ENCODE results near the gene ZNF45.

DNA sequence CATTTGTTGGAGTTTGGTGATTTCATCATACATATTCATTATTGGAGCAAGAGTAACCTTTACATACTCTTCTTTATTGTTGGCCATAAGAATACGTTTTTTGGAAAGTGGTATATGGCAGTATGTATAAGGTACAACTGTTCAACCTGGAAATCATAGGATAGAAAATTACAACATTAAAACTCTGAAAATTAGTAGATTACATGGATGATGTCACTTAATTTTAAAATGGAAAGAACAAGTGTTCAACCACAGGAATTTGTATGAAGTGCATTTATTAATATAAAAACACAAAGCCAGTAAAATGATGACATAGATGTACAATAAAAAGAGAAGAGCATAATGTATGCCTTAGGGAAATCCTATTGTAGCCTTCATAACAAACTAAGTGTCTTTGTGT, 41.6 kb upstream of the ZNF45 start:
- TF ChIP-seq, protein P1, sequence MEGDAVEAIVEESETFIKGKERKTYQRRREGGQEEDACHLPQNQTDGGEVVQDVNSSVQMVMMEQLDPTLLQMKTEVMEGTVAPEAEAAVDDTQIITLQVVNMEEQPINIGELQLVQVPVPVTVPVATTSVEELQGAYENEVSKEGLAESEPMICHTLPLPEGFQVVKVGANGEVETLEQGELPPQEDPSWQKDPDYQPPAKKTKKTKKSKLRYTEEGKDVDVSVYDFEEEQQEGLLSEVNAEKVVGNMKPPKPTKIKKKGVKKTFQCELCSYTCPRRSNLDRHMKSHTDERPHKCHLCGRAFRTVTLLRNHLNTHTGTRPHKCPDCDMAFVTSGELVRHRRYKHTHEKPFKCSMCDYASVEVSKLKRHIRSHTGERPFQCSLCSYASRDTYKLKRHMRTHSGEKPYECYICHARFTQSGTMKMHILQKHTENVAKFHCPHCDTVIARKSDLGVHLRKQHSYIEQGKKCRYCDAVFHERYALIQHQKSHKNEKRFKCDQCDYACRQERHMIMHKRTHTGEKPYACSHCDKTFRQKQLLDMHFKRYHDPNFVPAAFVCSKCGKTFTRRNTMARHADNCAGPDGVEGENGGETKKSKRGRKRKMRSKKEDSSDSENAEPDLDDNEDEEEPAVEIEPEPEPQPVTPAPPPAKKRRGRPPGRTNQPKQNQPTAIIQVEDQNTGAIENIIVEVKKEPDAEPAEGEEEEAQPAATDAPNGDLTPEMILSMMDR (conservative IDR thresholded peaks at IDR 0.05) = no peak
- TF ChIP-seq ZFX (IDR thresholded peaks at IDR 0.05) = no peak

Measured in C4-2B (cell line).